Fibroblast of lung (primary cell): ENCODE results near the gene TIPRL. TPM values are rescaled to one million over a fixed set of nuclear protein-coding genes. Genes with fewer than 3 reads are reported as not detected.

Source experiments
- DNase-seq, 2 donors: peaks; one replicate each; pipeline versions ENCODE4 v3.0.0 to v3.0.0-alpha.2; 2010; ENCODE audit warnings: low read depth in 2 of 2
- H2AFZ ChIP-seq: 2 replicates; pipeline ENCODE4 v1.5.1; 2012; ENCODE audit warnings: low read length, control low read depth, inconsistent platforms
- H3K27ac ChIP-seq: 2 replicates; pipeline ENCODE4 v1.5.1; 2011; ENCODE audit warnings: low read length, control low read depth; ENCODE audit not compliant: insufficient read depth
- H3K27me3 ChIP-seq: 2 replicates; pipeline ENCODE4 v1.5.1; 2011; ENCODE audit warnings: mild to moderate bottlenecking, low read length; ENCODE audit not compliant: control insufficient read depth, insufficient read depth
- H3K36me3 ChIP-seq: 2 replicates; pipeline ENCODE4 v1.5.1; 2011; ENCODE audit warnings: low read length; ENCODE audit not compliant: control insufficient read depth, insufficient read depth
- H3K4me1 ChIP-seq: 2 replicates; pipeline ENCODE4 v1.5.1; 2011; ENCODE audit warnings: low read length; ENCODE audit not compliant: control insufficient read depth, insufficient read depth; ENCODE audit errors: extremely low read depth
- H3K4me2 ChIP-seq: 2 replicates; pipeline ENCODE4 v1.5.1; 2011; ENCODE audit warnings: low read length, control low read depth; ENCODE audit not compliant: insufficient read depth; ENCODE audit errors: extremely low read depth
- H3K4me3 ChIP-seq, 4 experiments: fragments of 200-600 bp in 1 of 4; sonication (generic) in 1 of 4; replicated peaks in 1 of 4; 2 replicates each; pipeline ENCODE4 v1.5.1; 2011 to 2016; ENCODE audit warnings: low read length in 4 of 4, low read depth in 3 of 4, mild to moderate bottlenecking in 3 of 4, control low read depth in 2 of 4, inconsistent platforms in 1 of 4, mixed read lengths in 1 of 4; ENCODE audit not compliant: insufficient read depth in 1 of 4; ENCODE audit errors: control extremely low read depth in 1 of 4
- H3K79me2 ChIP-seq: 2 replicates; pipeline ENCODE4 v1.5.1; 2012; ENCODE audit warnings: mild to moderate bottlenecking, low read length, inconsistent platforms; ENCODE audit not compliant: control insufficient read depth, insufficient read depth
- H3K9ac ChIP-seq: 2 replicates; pipeline ENCODE4 v1.5.1; 2011; ENCODE audit warnings: mild to moderate bottlenecking, low read length, control low read depth; ENCODE audit not compliant: insufficient read depth
- H3K9me3 ChIP-seq: 2 replicates; pipeline ENCODE4 v1.5.1; 2012; ENCODE audit warnings: low read depth, low read length; ENCODE audit not compliant: control insufficient read depth, insufficient read depth
- H4K20me1 ChIP-seq: 2 replicates; pipeline ENCODE4 v1.5.1; 2011; ENCODE audit warnings: low read length; ENCODE audit not compliant: control insufficient read depth, insufficient read depth; ENCODE audit errors: extremely low read depth
- CTCF ChIP-seq, 2 donors: IDR thresholded peaks in 1 of 2; conservative IDR thresholded peaks in 1 of 2; 1 replicate in 1 of 2; 2 replicates in 1 of 2; pipeline ENCODE4 v1.5.1; 2011 to 2012; ENCODE audit warnings: low read length in 2 of 2, control low read depth in 1 of 2, inconsistent platforms in 1 of 2, low read depth in 1 of 2, mild to moderate bottlenecking in 1 of 2
- EZH2 ChIP-seq: IDR thresholded peaks from 2 replicates; pipeline ENCODE4 v1.5.1; 2012; ENCODE audit warnings: low read length, control low read depth, mild to moderate bottlenecking; ENCODE audit errors: missing control alignments
- polyA plus RNA-seq, 2 donors: library from polyadenylated mRNA; depleted of rRNA in 1 of 2; stranded (reverse) in 1 of 2; unstranded in 1 of 2; fragments of >200 nt; gene quantifications; 2 replicates each; pipeline ENCODE4 v1.2.1, GENCODE V29; 2011 to 2012; ENCODE audit warnings: missing spikeins in 1 of 2
- total RNA-seq: library from RNA; depleted of rRNA; stranded (reverse); fragments of >200 nt; gene quantifications from 2 replicates; pipeline ENCODE4 v1.2.1, GENCODE V29; 2014

Gene TIPRL
- total and polyA plus RNA-seq, 2 donors (not counting 1 experiment from before 2014, with no cell fraction given): 34.7 to 40.9 TPM

DNA sequence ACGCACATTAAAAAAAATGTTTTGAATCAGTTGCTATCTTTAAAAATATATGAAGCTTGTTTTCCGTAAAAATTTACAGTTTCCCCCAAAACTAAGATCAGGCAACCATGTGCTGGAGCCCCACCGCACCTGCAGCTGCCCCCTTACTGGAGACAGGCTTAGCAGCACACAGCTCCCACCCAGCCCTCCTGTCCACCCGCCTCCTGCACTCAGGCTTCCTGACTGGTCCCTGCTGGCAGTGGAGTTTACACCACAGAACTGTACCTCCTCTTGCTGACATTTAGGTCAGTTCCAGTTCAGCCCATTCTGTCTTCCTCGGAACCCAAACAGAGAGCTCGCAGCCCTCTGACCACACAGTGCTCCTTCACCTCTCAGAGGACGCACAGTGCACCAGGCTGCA lies 44.1 kb upstream of the TIPRL start:
- H3K4me2 ChIP-seq: peak overlapping the region; percentile 93
- no peak overlapping the region for H2AFZ ChIP-seq
- H3K79me2 ChIP-seq: no peaks in the 10 kb centered on the region
- peak overlapping the region in 1 of 4 experiments; percentile 78 for H3K4me3 ChIP-seq
- no peaks in the 10 kb centered on the region for H4K20me1 ChIP-seq
- no peak for DNase-seq
- H3K4me1 ChIP-seq: peaks cover 9% of the 10 kb centered on the region
- no peak overlapping the region for H3K27ac ChIP-seq
- no peaks in the 10 kb centered on the region for H3K9me3 ChIP-seq
- no peaks in the 10 kb centered on the region for H3K36me3 ChIP-seq
- no peak overlapping the region for H3K9ac ChIP-seq
- TF ChIP-seq CTCF (conservative IDR thresholded peaks at IDR 0.05 in 1 of 2, IDR thresholded peaks at IDR 0.05 in 1 of 2; ENCODE audit: low read depth in 1 of 2, low read length in 2 of 2) (no peak), EZH2 (no peak)
- H3K27me3 ChIP-seq: no peaks in the 10 kb centered on the region

GRCh38 chr1:168135116-168135920 lies 43.4 kb upstream of the TIPRL start:
- no peaks in the 10 kb centered on the region for H3K36me3 ChIP-seq
- H3K4me3 ChIP-seq: peak overlapping the region; percentile 69 to 87 (median 75)
- H3K27me3 ChIP-seq: no peaks in the 10 kb centered on the region
- no peaks in the 10 kb centered on the region for H4K20me1 ChIP-seq
- peak overlapping the region; percentile 81 for H2AFZ ChIP-seq
- TF ChIP-seq CTCF (conservative IDR thresholded peaks at IDR 0.05 in 1 of 2, IDR thresholded peaks at IDR 0.05 in 1 of 2; ENCODE audit: low read depth in 1 of 2, low read length in 2 of 2): no peak
- TF ChIP-seq EZH2: no peak
- no peak for DNase-seq
- H3K9me3 ChIP-seq: no peaks in the 10 kb centered on the region
- peak overlapping the region; percentile 44 for H3K27ac ChIP-seq
- H3K79me2 ChIP-seq: no peaks in the 10 kb centered on the region
- H3K9ac ChIP-seq: no peak overlapping the region
- peak overlapping the region; percentile 93 for H3K4me2 ChIP-seq
- peaks cover 9% of the 10 kb centered on the region for H3K4me1 ChIP-seq

GRCh38 chr1:168135921-168136708 lies 42.6 kb upstream of the TIPRL start:
- H3K79me2 ChIP-seq: no peaks in the 10 kb centered on the region
- H4K20me1 ChIP-seq: no peaks in the 10 kb centered on the region
- TF ChIP-seq CTCF (conservative IDR thresholded peaks at IDR 0.05 in 1 of 2, IDR thresholded peaks at IDR 0.05 in 1 of 2; ENCODE audit: low read depth in 1 of 2, low read length in 2 of 2) (no peak), EZH2 (no peak)
- H3K4me1 ChIP-seq: peaks cover 9% of the 10 kb centered on the region
- peak; percentile 26 to 40 for DNase-seq
- H3K27ac ChIP-seq: peak overlapping the region; percentile 44
- no peaks in the 10 kb centered on the region for H3K36me3 ChIP-seq
- no peaks in the 10 kb centered on the region for H3K27me3 ChIP-seq
- H3K4me2 ChIP-seq: peak overlapping the region; percentile 93
- peak overlapping the region; percentile 75 for H3K9ac ChIP-seq
- no peaks in the 10 kb centered on the region for H3K9me3 ChIP-seq
- peak overlapping the region; percentile 69 to 87 (median 75) for H3K4me3 ChIP-seq
- H2AFZ ChIP-seq: peak overlapping the region; percentile 81
